Measurements from ENCODE around the gene FAM227A. TPM values are rescaled to one million over a fixed set of nuclear protein-coding genes. Genes with fewer than 3 reads are reported as not detected.
A peak's percentile ranks its signal among the peaks of the same experiment; 100 is the strongest.

The FAM227A gene
- 1 to 10 TPM in 6 of 10 donors, under 1 TPM in 4; 0.38 to 1.5 (median 1.0) TPM for polyA plus RNA-seq (ENCODE audit: insufficient read length in 10 of 10)
- long read RNA-seq, donor 1: 0 reads
- long read RNA-seq, donor 2: 0 reads
- long read RNA-seq, donor 3: 0 reads
- long read RNA-seq, donor 4: 0 reads
- long read RNA-seq, donor 5: 0 reads
- long read RNA-seq, donor 6: 0 reads
- long read RNA-seq, donor 7: 0 reads
- long read RNA-seq, donor 8: 0 reads
- long read RNA-seq, donor 9: 0 reads

- DNase-seq: peak; percentile 82 to 97 (median 94)
These were observed at the start of gene FAM227A, which contains the start of gene CBY1 for GRCh38 chr22:38656256-38657044. TSS of gene FAM227A (minus strand) at chr22:38656392. CDS start at chr22:38650168, 6,224 bp downstream. TSS of gene CBY1 (plus strand) at chr22:38656638. CDS start at chr22:38668055, 11,417 bp downstream.

DNA sequence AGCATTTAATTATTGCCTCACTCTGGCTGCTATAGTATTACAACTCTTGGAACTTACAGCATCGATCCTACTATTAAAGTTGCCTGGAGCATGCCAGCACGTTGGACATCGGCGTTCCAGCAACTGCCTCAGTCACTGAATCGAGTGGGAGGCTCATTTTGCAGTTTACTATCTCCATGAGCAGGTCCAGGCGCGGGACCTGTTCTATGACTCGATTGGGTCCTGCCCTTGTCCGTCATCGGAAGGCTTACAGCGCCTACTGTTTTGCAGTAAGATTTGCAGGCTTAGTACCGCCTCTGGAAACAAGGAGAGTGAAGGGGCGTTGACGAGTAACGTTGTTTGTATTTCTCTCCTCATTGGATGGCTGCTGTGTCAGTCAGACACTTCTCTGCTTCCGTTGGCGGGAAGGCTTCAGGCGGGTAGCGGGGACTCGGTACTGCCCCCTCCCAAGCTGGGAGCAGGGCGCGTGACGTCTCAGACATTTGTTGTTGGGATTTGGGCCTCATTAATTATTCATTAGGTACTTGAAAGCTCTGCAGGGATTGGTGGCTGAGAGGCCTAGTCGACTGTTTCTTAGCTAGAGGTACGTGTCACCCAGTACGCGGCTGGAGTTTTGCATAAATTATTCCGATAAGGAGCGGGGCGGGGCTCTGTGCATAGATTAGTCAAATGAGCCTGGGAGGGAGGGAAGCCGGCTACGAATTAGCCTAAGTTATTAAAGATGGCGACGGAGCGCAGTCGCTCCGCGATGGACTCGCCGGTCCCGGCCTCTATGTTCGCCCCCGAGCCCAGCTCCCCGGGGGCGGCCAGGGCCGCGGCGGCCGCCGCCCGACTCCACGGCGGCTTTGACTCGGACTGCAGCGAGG, 49.3 kb upstream of the FAM227A start, which contains the start of gene GTPBP1:
TSS of gene GTPBP1 (plus strand) at position 710 of the 866 bp plus-strand sequence. CDS start at position 722, 12 bp downstream.
- peak; percentile 100 for DNase-seq

DNA sequence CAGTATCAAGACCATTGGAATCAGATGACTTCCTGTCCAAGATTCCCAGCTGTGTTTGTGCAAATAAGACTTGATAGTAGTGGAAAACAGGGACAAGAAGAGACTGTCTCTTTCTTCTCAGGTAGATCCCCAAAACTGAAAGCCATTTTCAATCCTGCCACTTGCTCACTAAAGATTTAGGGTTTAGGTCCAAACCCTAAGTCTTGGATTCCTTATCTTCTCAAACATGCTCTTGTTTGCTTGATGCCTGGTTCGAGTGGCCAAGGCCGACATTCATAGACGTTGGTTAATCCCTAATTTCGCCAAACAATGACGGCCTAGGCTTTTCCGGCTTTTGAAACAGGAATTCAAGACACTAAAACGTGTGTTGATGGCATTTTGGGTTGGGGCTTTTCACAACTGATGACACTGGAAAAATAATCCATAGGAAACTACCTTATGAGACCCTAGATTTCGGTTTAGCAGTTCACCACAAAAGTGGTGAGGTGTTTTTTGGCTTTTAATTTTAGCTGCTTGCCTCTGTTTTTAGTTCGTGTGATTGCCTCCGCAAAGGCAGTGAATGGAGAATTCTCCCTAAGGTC, 48.6 kb upstream of the FAM227A start:
- DNase-seq: peak in 1 of 3 donors; percentile 13

DNA sequence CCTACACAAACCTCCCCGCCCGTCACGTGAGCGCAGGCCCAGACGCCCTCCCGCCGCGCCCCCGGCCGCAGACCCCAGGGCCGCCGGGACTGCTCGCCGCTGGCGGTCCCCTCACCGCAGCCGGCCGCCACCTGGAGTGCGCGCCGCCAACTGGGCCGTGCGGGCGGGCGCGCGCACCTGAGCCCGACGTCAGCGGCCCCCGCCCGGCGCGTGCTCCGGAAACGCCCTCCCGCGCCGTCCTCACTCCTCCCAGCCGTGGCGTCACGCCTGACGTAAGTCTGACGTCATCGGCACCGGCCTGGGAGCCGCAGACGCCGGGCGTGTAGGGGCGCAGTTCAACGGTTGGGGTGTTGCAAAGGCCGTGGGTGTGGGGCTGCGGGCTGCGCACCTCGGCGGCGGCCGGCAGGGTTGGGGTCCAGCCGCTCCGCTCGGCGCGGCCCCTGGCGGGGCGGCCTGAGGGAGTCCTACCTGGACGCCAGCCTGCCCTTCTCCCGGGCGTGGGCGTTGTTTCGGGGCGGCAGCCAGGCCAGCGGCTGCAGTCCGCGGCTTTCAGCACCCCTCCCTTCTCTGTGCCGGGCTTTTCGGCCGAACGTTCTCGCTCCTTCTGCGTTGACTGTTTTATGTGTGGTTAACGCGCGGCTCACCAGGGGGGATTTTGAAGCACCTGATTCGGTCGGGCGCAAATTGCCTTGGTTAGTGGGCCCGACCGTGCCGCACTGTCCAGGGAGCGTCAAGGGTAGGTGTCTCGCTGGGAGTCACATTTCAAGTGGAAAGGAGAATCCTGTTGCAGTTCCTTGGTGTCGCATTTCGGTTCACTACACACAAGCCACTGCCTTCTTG, 44.8 kb upstream of the FAM227A start, which contains the start of gene JOSD1:
TSS of gene JOSD1 (minus strand) at position 155 of the 840 bp plus-strand sequence. CDS start 956 bp downstream, outside the sequence.
- peak; percentile 94 to 97 (median 96) for DNase-seq

DNA sequence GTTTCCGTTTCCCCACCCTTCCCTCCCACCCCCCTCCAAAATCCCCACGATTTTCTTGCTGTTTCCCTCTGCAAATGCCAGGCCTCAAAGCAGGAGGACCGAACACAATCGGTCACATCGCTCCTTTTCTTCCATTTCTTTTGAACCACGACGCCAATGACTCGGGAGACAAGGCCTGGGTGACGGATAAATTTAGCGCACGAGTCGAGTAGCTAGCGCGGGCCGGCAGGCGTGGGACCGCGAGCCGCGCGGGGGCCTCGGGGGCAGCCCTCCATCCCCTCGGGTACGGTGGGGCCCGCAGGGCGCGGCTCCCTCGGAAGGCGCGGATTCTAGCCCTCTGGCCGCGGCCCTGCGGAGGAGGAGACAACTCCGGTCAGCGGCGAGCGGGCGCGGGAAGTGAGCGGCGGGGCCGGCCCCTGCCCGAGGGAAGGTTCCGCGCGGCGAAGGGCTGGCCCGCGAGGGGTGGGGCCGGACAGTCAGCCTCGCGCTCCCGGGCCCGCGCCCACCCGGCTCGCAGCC, 44.1 kb upstream of the FAM227A start:
- DNase-seq: peak in 2 of 3 donors; percentile 74 to 91

DNA sequence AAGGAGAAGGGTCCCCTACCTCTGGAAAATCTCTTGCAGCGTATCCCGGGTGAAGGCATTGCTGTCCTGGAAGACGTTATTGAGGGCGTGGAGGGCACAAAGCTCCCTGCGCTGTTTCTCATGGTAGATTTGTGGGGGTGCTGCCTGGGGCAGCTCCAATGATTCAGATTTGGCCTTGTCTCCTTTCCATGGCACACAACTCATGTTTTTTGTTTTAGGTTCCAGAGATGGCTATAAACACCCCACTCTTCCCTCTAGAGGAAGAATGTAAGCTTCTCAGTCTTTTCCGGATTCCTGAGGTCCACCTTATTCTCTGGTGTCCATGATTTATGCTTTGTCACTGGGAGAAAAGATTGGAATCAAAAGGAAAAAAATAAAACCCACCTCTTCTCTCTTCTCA, 43.6 kb upstream of the FAM227A start:
- peak in 2 of 3 donors; percentile 21 to 55 for DNase-seq

GRCh38 chr22:38699143-38699542, 43.0 kb upstream of the FAM227A start:
- DNase-seq: no peak

DNA sequence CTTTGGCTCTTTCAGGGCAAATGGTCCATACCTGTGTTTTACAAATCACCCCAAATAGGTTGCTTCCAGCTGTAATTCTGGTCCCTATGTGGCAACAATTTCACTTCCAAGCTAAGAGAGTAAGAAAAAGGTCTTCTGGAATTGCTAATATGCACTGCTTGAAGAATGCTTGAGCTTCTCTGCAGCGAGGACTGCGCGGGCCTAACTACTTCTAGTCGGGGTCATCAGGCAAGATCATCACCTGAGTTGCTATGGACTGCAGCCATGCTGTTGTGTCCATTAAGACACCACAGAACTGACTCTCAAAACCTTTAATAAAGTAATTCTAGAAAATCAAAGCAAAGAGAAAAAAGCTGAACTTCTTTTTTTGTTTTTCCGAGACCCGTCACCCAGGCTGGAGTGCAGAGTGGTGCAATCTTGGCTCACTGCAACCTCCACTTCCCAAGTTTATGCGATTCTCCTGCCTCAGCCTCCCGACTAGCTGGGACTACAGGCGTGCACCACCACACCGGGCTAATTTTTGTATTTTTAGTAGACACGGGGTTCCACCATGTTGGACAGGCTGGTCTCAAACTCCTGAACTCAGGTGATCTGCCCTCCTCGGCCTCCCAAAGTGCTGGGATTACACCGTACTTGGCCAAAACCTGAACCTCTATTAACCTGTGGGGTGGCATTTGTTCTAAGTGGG, 42.4 kb upstream of the FAM227A start:
- no peak for DNase-seq

DNA sequence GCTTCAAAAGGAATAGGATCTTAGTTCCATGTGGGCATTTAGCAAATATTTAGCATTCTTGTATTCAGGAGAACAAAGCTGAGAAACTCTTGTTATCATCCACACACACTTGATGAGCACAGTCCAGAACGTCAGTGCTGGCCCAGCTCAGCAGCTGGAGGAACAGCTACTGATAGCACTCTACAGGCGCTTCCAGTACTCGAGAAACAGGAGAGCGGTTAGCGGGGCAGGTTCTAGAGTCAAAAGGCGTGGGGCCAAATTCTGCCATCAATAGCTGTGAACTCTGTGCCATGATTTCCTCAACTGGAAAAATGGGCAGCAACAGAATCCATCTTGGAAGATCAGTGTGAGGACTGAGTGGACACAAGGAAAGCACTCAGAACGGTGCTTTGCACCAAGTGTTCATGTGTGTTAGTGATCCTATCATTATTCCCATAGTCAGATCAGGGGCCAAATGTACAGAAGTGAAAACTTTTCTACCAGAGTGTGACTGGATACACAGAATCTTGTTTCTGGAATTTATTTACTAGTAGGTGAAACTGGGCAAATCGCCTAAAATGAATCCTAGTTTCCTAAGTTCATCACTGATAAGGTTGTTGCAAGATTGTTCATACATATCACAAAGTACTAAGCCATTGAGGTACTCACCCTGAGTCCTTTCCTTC, 41.4 kb upstream of the FAM227A start:
- DNase-seq: peak in 1 of 3 donors; percentile 25

- peak in 1 of 3 donors; percentile 38 for DNase-seq
These were observed 40.6 kb upstream of the FAM227A start for GRCh38 chr22:38696606-38697424.

- DNase-seq: no peak
These were observed 38.7 kb upstream of the FAM227A start for GRCh38 chr22:38694940-38695339.

DNA sequence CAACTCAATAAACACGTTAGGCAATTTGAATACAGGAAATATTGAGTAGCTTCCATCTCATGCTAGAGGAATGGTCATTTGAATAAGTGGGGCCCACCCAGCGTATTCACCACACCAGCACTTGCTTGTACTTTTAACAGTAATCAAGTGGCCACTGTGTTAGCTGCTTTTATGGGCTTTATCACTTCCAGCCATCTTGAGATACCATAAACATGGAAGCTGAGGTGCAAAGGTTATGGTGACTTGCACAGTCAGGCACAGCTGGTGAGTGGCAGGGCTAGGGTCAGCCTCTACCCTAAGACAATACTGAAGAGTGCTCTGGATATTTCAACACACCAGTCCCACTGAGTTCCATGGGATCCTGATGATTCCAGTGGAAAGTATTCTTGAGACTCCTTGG, 37.9 kb upstream of the FAM227A start:
- no peak for DNase-seq

DNA sequence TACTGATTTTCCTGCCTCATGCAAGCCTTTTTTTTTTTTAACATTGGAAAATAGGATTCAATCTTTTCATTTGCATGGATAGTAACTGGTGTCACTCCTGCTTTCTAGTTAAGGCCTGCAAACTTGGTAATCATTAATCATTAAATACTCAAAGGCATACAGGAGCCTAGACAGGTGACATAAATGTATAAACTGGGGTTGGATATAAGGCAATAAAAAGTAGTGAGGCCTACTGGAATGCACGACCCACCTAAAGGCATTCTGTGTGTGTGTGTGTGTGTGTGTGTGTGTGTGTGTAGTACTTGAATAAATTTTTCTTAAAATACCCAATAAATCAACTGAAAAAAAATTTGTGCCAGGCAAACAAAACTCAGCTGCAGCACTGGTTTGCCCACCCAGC, 33.5 kb upstream of the FAM227A start:
- no peak for DNase-seq

GRCh38 chr22:38685761-38686160, 29.6 kb upstream of the FAM227A start:
- DNase-seq: no peak

DNA sequence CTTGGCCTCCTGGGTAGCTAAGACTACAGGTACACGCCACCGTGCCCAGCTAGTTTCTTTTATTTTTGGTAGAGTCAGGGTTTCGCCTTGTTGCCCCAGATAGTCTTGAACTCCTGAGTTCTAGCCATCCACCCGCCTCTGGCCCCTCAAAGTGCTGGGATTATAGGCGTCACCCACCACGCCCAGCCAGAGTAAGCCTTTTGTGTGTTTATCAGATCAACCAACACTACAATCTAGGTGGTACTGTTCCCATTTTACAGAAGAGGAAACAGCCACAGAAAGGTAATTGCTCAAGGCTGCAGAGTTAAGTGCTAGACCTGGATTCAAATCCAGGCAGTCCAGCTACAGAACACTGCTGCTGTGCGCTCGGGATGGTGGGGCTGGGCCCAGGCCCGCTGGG, 28.7 kb upstream of the FAM227A start:
- DNase-seq: no peak

- DNase-seq: peak; percentile 83 to 96 (median 91)
These were observed 25.6 kb upstream of the FAM227A start, which contains the start of gene TOMM22 for GRCh38 chr22:38681582-38682335. TSS of gene TOMM22 (plus strand) at chr22:38681957. CDS start at chr22:38681979, 22 bp downstream.

DNA sequence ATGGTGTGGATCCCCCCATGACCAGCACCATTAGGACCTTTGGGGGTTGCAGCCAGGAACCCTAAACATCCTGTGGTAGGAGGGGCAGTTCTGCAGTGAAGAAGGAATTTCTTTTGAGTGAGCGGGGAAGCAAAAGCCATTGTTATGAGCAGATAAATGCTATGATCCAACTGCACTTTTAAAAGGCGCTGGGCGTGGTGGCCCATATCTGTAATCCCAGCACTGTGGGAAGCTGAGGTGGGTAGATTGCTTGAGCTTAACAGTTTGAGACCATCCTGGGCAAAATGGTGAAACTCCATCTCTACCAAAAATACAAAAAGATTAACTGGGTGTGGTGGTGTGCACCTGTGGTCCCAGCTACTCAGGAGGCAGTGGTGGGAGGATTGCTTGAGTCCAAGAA, 19.6 kb upstream of the FAM227A start:
- no peak for DNase-seq
